HepG2 (cell line): ENCODE data around the gene CNTFR. TPM values are rescaled to one million over a fixed set of nuclear protein-coding genes. Genes with fewer than 3 reads are reported as not detected.

ENCODE experiments used
- ATAC-seq: fragments of 200-7000 bp; cut with Tn5 transposase; 3 replicates; pipeline ENCODE4 v1.9.1; 2020; ENCODE audit warnings: mild to moderate bottlenecking, moderate library complexity
- BruUV-seq: library from RNA; stranded (reverse); fragments of 400-500 nt; replicated peaks from 2 replicates; lab custom pipeline; 2021; lab: Mats Ljungman, UMichigan
- CTCF ChIA-PET: fragments of 300-600 bp; formaldehyde crosslinking; extraction: SDS; loops from one replicate; lab custom pipeline; 2021; ENCODE audit warnings: low total read pairs, inconsistent platforms, low intra/inter-chr PET ratio; lab: Yijun Ruan, JAX
- POLR2A ChIA-PET: fragments of 350-600 bp; sonication (Branson Sonifier 250); formaldehyde crosslinking; loops from one replicate; lab custom pipeline; 2020; ENCODE audit warnings: antibody characterized with exemption, inconsistent platforms; lab: Yijun Ruan, JAX
- DNase-seq: peaks from one replicate; pipeline ENCODE4 v3.0.0-alpha.2; 2015; ENCODE audit warnings: low spot score
- FAIRE-seq: peaks from 3 replicates; lab custom pipeline; 2011; peaks lifted over from hg19 to GRCh38; lab: Jason Lieb, UNC
- H2AFZ ChIP-seq: one replicate; pipeline ENCODE4 v1.6.1; 2011; ENCODE audit warnings: low read length, inconsistent platforms
- H3K27ac ChIP-seq: fragments of 300-600 bp; 3 replicates; pipeline ENCODE4 v1.8.0; 2011; ENCODE audit warnings: mixed run types, mild to moderate bottlenecking, mixed read lengths, low read length, inconsistent platforms; ENCODE audit not compliant: insufficient read depth; ENCODE audit errors: extremely low read length
- H3K27me3 ChIP-seq, 2 experiments: fragments of 200-600 bp in 1 of 2; 2 replicates in 1 of 2; 3 replicates in 1 of 2; pipeline versions ENCODE4 v1.6.0 to v1.8.0; 2011; ENCODE audit warnings: low read length in 2 of 2, mild to moderate bottlenecking in 2 of 2, moderate library complexity in 2 of 2, inconsistent platforms in 1 of 2; ENCODE audit not compliant: insufficient read depth in 2 of 2, control insufficient read depth in 1 of 2
- H3K36me3 ChIP-seq, 2 experiments: fragments of 200-600 bp in 1 of 2; replicated peaks in 1 of 2; 2 replicates in 1 of 2; 3 replicates in 1 of 2; pipeline versions ENCODE4 v1.5.1 to v1.8.0; 2011; ENCODE audit warnings: low read length in 2 of 2, inconsistent platforms in 1 of 2; ENCODE audit not compliant: insufficient read depth in 2 of 2, control insufficient read depth in 1 of 2
- H3K4me1 ChIP-seq: 2 replicates; pipeline ENCODE4 v1.5.1; 2012; ENCODE audit warnings: low read length, inconsistent platforms; ENCODE audit not compliant: insufficient read depth
- H3K4me2 ChIP-seq: 2 replicates; pipeline ENCODE4 v1.6.0; 2011; ENCODE audit warnings: low read depth, low read length, inconsistent platforms
- H3K4me3 ChIP-seq, 3 experiments: fragments of 200-600 bp in 1 of 3; sonication (generic), shearing (Covaris generic) in 1 of 3; replicated peaks in 1 of 3; 2 replicates each; pipeline ENCODE4 v1.5.1; 2011 to 2016; ENCODE audit warnings: low read length in 3 of 3, inconsistent platforms in 2 of 3, low read depth in 2 of 3, mild to moderate bottlenecking in 2 of 3, control low read depth in 1 of 3, mixed read lengths in 1 of 3; ENCODE audit not compliant: insufficient read depth in 1 of 3
- H3K79me2 ChIP-seq: one replicate; pipeline ENCODE4 v1.6.1; 2011; ENCODE audit warnings: low read length, inconsistent platforms; ENCODE audit not compliant: insufficient read depth
- H3K9ac ChIP-seq: 2 replicates; pipeline ENCODE4 v1.6.0; 2011; ENCODE audit warnings: mild to moderate bottlenecking, low read depth, low read length, inconsistent platforms; ENCODE audit not compliant: insufficient read depth
- H3K9me3 ChIP-seq: 2 replicates; pipeline ENCODE4 v1.5.1; 2012; ENCODE audit warnings: mild to moderate bottlenecking, low read length
- H4K20me1 ChIP-seq: 2 replicates; pipeline ENCODE4 v1.6.0; 2011; ENCODE audit warnings: inconsistent platforms, mild to moderate bottlenecking, low read length, moderate library complexity; ENCODE audit not compliant: insufficient read depth
- ERF ChIP-seq: IDR thresholded peaks from 2 replicates; pipeline ENCODE4 v1.6.1; 2018; ENCODE audit warnings: missing biosample characterization, missing genetic modification reagents
- LBX2 ChIP-seq: sonication (generic); formaldehyde crosslinking; IDR thresholded peaks from 2 replicates; pipeline ENCODE4 v1.5.0; 2020; ENCODE audit warnings: missing genetic modification reagents, mild to moderate bottlenecking, borderline replicate concordance
- ZBTB33 ChIP-seq: sonication (generic); formaldehyde crosslinking; IDR thresholded peaks from 2 replicates; pipeline ENCODE4 v1.4.0; 2020; ENCODE audit warnings: missing genetic modification reagents
- WGBS: methylation state at CpG from one replicate; pipeline ENCODE4 v1.1.6; 2017; ENCODE audit warnings: low lambda C conversion rate; 5-methylcytosine and 5-hydroxymethylcytosine counted together
- in situ Hi-C: cut with HindIII; loops from 2 replicates; pipeline ENCODE4 v1.10.0; 2017; ENCODE audit warnings: low pct_unique_long_range_greater_than_20kb; ENCODE audit not compliant: extremely low pct_ligation_motif_present
- intact Hi-C: fragments of 100-400 bp; cut with micrococcal nuclease; formaldehyde crosslinking; loops from one replicate; pipeline ENCODE4 v1.10.0; 2022; ENCODE audit not compliant: unreplicated experiment
- polyA plus RNA-seq, 8 experiments: library from polyadenylated mRNA; depleted of rRNA in 3 of 8; stranded (reverse) in 7 of 8; unstranded in 1 of 8; fragments of >200 nt; fragmentation: Illumina TruSeq in 4 of 8; extraction: Trizol in 4 of 8; gene quantifications; 2 replicates each; pipeline versions ENCODE4 v1.2.1 to v1.2.3, GENCODE V29; 2011 to 2016; ENCODE audit warnings: low read depth in 4 of 8, missing spikeins in 1 of 8, mixed read lengths in 1 of 8; ENCODE audit not compliant: insufficient read depth in 1 of 8
- total RNA-seq, 5 experiments: library from RNA; depleted of rRNA; stranded (reverse); fragments of >200 nt; fragmentation: Illumina TruSeq; extraction: Trizol; gene quantifications; 2 replicates each; pipeline ENCODE4 v1.2.3, GENCODE V29; 2016; ENCODE audit warnings: low read depth in 1 of 5

CNTFR gene
- total and polyA plus RNA-seq, 2 of the 13 experiments (the other 11 are each of a cell fraction or from before 2014, with no cell fraction given): not detected

GRCh38 chr9:34555002-34555348 is 34.5 kb downstream of the CNTFR start:
- no peak overlapping the region for H3K9ac ChIP-seq
- H2AFZ ChIP-seq: no peak overlapping the region
- no TSS peak for BruUV-seq
- ChIA-PET POLR2A (no interaction called here), CTCF (no interaction called here)
- H3K9me3 ChIP-seq: no peaks in the 10 kb centered on the region
- no peak overlapping the region for H3K27ac ChIP-seq
- ATAC-seq (no peak), DNase-seq (no peak), FAIRE-seq (no peak)
- H4K20me1 ChIP-seq: peaks cover 2% of the 10 kb centered on the region; the same call in 1 of the 2 replicates
- 52% methylated on average over 23 of the region's 23 CpGs for WGBS
- intact Hi-C loops: no loop called here
- peaks cover 8 to 60% of the 10 kb centered on the region in 2 experiments; a peak in 4 of 5 replicates for H3K27me3 ChIP-seq
- H3K4me1 ChIP-seq: peaks cover 20% of the 10 kb centered on the region
- no peak overlapping the region for H3K4me2 ChIP-seq
- in situ Hi-C loops: no loop called here
- H3K79me2 ChIP-seq: no peaks in the 10 kb centered on the region
- H3K4me3 ChIP-seq: no peak overlapping the region
- no peaks in the 10 kb centered on the region for H3K36me3 ChIP-seq
- peak; percentile 81; the same call in 1 of the 2 replicates for TF ChIP-seq ZBTB33 (CRISPR knock-in tag)
- TF ChIP-seq ERF: no peak

- FAIRE-seq: no peak
- H3K79me2 ChIP-seq: no peaks in the 10 kb centered on the region
- no peak overlapping the region for H3K9ac ChIP-seq
- no peak overlapping the region for H3K4me3 ChIP-seq
- no peaks in the 10 kb centered on the region for H3K9me3 ChIP-seq
- H2AFZ ChIP-seq: no peak overlapping the region
- peaks cover 8 to 60% of the 10 kb centered on the region in 2 experiments; a peak in 4 of 5 replicates for H3K27me3 ChIP-seq
- in situ Hi-C loops (loop anchor here (5.0 kb wide), 1 partner anchor 38 kb away; no protein-coding TSS in a partner anchor), intact Hi-C loops (no loop called here)
- peak; percentile 31; the same call in 1 of the 3 replicates for ATAC-seq
- no TSS peak for BruUV-seq
- no peak overlapping the region for H3K27ac ChIP-seq
- H3K36me3 ChIP-seq: no peaks in the 10 kb centered on the region
- H3K4me1 ChIP-seq: peaks cover 14% of the 10 kb centered on the region
- POLR2A ChIA-PET: no interaction called here
- H4K20me1 ChIP-seq: peaks cover 2% of the 10 kb centered on the region; the same call in 1 of the 2 replicates
- WGBS: 38% methylated on average over 14 of the region's 16 CpGs
- DNase-seq: no peak
- no peak for TF ChIP-seq LBX2
- TF ChIP-seq, all 625 proteins: peak for 0
- CTCF ChIA-PET: no interaction called here
- H3K4me2 ChIP-seq: no peak overlapping the region
These were observed 35.1 kb downstream of the CNTFR start for GRCh38 chr9:34554211-34555001.
